GM12801 (cell line): ENCODE results near the gene ZAP70.

Experiments used
- TF ChIP-seq, protein P1 (sequence below): IDR thresholded peaks from one replicate; pipeline ENCODE4 v1.5.1; 2011; ENCODE audit warnings: control low read depth; ENCODE audit not compliant: insufficient read length; ENCODE audit errors: extremely low read depth

ZAP70 gene

DNA sequence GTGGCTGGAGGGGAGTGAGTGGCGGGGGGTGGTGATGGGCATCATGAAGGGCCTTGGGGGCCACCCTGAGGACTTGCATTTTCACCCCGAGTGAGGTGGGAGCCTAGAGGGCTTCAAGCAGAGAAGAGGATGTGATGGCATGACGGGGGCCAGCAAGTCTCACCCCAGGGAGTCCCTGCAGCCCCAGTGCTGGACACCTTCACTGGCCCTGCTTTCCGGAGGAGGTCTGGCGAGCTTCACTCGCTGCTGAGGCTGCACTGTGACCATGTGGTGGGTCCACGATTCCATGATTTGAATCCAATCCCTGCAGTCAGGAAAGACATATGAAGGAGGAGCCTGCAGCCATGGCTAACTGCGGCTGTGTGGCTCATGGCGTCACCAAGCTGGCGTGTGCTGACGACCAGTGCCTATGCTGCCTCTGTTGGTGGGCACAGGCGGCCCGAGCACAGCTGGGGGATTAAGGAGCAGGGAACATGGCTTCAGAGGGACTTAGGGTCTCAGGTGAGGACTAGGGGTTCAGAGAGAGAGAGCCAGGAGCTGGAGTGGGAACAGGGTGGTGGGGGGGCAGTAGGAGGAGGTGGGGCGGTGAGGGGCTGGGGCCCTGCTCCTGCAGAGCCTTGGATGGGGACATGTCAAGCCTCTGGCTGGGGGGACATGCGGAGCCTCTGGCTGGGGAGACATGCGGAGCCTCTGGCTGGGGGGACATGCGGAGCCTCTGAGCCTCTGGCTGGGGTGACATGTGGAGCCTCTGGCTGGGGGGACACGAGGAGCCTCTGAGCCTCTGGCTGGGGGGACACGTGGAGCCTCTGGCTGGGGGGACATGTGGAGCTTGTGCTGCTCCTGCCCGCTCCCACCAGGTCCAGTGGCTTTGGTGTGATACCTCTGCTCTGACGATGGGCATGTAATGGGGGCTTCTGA, 3.6 kb downstream of the ZAP70 start:
- TF ChIP-seq, protein P1, sequence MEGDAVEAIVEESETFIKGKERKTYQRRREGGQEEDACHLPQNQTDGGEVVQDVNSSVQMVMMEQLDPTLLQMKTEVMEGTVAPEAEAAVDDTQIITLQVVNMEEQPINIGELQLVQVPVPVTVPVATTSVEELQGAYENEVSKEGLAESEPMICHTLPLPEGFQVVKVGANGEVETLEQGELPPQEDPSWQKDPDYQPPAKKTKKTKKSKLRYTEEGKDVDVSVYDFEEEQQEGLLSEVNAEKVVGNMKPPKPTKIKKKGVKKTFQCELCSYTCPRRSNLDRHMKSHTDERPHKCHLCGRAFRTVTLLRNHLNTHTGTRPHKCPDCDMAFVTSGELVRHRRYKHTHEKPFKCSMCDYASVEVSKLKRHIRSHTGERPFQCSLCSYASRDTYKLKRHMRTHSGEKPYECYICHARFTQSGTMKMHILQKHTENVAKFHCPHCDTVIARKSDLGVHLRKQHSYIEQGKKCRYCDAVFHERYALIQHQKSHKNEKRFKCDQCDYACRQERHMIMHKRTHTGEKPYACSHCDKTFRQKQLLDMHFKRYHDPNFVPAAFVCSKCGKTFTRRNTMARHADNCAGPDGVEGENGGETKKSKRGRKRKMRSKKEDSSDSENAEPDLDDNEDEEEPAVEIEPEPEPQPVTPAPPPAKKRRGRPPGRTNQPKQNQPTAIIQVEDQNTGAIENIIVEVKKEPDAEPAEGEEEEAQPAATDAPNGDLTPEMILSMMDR: no peak

DNA sequence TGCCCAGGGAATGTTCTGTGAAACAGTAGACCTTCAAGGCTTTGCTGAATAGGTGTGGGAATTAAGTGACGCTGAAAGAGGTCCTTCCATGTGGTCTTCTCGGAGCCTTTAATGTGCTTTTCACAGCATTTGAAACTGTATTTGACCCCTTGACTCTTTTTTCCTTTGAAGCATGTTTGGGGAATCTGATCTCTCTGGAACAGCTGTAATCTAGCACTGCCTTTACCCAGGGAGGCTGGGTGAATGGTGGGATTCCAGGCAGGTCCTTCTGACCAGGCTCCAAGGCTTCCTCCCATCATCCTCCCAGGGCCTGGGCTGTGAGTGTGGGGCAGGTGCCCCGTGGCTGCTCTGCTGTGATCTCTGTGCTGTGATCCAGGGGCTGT, 4.2 kb downstream of the ZAP70 start:
- TF ChIP-seq, protein P1: no peak

DNA sequence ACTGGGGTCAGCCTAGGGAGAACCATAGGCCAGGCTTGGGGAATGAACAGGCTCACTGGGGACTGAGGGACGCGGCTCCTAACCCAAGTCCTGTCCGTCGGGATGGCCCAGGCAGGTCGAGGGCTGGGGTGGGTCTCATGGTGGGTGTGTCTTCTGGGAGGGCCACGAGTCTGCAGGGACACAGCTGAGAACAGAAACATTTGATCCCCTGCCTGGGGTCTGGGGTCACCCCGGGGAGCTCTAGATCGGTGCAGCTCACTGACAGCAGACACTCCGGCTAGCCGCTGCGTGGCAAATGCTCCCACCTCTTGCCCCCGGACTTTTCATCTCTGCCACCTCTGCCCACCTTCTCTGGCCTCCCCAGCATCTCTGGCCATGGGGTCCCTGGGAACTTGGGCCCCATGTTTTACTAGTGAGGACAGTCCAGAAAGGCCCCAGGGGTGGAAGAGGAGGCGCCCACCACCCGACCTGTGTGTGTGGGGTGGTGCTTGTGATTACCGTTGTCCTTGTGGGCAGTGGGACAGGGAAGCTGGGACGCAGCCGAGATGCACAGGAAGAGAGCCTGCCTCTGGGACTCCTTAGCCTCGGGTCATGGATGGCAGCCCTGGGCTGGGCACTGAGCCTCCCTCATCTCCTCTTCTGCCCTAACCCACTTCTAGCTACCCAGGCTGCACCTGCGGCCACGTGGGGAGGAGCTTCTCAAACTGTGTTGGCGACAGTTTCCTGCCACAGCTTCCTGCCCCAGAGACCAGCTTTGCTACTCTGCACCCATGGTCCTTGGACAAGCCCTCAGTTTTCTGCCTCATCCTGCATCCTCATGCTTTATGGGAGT, 4.9 kb downstream of the ZAP70 start:
- TF ChIP-seq, protein P1: no peak

DNA sequence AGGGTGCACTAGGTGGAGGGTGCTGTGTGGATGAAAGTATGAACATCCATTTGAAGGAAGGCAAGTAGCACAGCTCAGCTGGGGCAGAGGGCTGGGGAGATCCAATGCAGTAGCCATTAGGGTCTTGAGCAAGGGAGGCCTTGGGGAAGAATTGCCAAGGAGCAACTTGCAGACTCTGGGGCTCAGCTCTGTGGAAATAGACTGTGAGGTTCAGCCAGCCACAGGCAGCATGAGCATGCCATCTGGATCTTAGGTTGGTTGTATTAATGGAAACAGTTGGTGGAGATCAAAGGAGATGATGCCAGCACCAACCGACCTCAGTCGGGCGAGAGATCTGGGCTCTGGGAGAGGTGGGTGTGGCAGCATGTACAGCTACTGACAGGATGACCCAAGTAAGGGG, 5.6 kb downstream of the ZAP70 start:
- TF ChIP-seq, protein P1: no peak

DNA sequence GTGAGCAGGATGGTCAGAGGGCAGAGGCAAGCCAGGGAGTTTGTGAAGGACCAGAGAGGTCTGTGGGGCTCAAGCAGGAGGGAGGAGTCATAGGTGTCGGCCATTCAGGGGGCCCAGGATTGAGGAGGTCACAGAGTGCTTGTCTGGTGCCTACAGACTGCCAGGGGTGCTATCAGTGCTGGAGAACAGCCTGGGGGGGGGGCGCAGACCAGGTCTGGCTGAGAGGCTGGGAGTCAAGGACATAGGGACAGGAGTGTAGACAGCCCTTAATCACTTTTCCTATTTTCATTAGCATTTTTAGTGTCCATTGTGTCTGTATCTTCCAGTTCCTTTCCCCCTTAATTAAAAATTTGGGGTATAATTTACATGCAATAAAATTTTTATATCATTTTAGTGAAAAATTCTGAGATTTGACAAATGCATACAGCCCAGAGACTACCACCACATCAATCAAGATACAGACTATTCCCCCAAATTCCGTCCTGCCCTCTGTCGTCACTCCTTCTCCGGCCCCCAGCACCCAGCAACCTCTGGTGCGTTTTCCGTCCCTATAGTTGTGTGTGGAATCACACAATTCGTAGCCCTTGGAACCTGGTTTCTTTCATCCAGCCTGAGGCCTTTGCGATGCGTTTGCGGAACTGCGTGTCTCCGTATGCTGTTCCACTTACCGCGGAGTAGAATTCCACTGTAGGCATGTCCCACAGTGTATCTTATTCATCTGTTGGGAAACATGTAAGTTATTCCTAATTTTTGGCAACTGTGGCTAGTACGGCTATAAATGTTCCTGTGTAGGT, 6.2 kb downstream of the ZAP70 start:
- TF ChIP-seq, protein P1: no peak

DNA sequence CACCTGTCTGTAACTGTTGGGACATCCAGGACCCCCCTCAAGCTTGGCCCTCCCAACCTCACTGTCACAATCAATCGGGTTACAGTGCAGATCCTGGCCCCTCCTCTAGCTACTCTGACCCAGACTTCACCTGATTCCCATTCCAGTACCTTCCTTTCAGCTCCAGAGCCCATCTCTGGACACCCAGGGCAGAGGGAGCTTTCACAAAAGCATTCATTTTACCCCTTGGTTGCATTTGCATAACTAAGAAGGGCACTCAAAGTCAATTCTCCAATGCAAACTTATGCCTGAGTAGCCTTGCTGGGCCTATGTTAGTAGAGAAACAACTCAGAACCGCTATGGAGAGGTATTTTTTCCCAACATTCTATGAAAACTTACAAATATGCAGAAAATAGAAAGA, 7.4 kb downstream of the ZAP70 start:
- TF ChIP-seq, protein P1: no peak

DNA sequence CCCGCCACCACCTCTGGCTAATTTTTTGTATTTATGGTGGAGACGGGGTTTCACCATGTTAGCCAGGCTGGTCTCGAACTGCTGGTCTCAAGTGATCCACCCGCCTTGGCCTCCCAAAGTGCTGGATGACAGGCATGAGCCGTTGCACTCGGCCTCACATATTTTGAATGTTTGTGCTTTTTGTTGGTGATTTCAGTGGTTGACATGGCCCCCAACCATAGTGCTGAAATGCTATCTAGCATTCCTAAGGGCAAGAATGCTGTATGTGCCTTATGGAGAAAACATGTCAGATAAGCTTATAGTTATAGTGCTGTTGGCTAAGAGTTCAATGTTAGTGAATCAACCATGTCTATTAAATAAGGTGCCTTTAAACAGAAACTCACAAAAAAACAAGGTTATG, 8.9 kb downstream of the ZAP70 start:
- TF ChIP-seq, protein P1: no peak
